ENCODE data around the gene SMTNL2.

GRCh38 chr17:4584101-4584916 is at the start of gene SMTNL2:
- TF ChIP-seq CTCF (IDR thresholded peaks at IDR 0.05; ENCODE audit: low read length) (no peak), EZH2 (optimal IDR thresholded peaks at IDR 0.05; ENCODE audit: low read depth, low read length) (no peak)

All from MM.1S (cell line).